Measurements from ENCODE around the gene ARHGAP15.

Gene ARHGAP15

DNA sequence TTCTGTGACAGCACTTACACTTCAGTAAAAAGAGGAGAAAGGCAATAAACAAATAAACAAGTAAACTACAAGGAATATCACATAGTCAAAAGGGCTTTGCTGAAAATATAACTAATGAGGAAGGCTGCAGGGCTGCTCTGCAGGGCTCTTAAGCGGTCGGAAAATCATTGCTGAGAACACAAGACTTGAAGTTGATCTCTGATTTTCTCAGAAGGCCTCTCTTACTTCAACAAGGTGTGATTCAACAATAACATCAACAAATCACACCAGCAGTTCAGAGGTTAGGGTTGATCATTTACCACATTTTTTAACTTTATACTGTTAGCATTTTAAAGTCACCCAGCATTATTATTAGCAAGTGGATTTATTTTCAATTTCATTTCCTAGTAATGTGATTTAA is 215.6 kb downstream of the ARHGAP15 start:
- no peak for DNase-seq

- DNase-seq: no peak
These were observed 216.9 kb downstream of the ARHGAP15 start for GRCh38 chr2:143345887-143346787.

- no peak for DNase-seq
These were observed 218.1 kb downstream of the ARHGAP15 start for GRCh38 chr2:143347271-143347695.

- DNase-seq: no peak
These were observed 218.7 kb downstream of the ARHGAP15 start for GRCh38 chr2:143347901-143348414.

DNA sequence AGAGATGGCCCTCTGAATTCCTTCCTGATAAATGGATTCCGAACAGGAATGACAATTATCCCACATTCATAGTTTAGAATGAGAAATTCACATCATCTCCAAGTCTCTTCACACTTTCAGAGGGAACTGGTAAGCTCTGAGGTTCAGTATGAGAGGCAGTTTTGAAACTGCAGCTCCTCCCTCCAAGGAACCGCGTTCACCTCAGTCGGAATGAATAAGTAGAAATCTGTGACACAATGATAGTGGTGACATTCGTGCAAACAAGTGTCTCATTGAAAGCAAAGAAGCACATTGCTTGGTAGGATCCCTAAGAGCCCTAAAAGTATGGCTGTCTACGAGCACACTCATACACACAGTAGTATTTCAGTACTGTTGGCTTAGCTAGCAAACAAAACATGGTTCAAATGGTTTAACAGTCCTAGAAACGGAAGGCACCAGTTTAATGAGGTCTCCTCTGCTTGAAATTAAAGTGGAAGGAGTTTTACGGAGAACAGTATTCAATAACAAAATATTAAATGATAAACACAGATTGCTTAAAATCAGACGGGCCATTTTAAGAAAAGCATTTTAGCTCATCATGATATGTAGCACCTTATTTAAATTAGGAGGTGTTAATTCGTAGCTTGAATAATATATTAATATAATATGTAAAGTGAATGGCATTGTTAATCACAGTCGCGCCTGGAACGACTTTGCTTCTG is 225.0 kb downstream of the ARHGAP15 start:
- DNase-seq: no peak

- DNase-seq: no peak
These were observed 226.7 kb downstream of the ARHGAP15 start for GRCh38 chr2:143355870-143356269.

DNA sequence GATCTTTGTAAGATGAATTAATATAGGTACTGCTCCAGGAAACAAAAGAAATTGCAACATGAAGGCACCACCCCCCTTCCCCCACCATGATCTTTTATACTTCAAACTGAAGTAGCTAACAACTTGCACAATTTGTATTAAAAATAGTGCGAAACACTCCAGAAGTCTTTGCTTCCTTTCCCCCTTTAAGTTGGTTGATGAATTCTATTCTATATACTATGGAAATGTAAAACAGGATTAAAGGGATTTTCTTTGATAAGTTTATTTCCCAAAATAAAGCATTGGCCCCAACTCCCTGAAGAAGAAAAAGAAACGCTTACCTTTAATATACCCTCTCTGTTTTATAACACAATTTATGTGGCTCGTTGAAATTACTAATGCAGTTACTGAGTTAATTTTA is 227.1 kb downstream of the ARHGAP15 start:
- DNase-seq: no peak

DNA sequence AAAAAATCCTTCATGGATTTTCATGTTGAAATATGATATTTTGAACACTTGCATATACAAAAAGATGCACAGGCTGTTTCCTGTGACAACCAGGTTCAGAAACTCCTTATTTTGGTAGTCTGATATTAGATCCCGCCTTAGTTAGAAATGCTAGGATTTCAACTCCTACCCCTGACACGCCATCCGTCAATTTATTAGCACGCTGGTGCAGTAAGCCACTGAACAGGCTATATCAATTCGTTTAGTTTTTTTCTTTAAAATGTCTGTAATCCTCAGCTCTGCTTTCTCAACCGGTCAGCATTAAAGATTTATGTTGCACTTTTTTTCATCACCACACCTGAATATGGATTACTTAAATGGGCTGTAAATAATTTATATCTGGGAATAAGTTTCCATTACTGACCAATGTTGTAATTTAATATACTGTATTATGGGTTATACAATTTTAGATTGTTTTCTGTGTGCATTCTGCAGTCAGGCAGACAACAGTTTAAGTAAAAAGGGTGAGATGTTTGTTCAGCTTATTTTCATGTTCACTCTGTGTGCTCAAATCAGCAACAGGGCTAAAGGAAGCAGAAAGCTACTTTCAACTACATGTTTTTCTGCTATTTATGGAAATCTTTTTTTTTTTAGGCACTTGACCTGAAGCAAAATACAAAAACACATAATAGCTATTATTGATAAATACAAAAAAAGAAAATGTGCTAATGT is 227.7 kb downstream of the ARHGAP15 start:
- DNase-seq: no peak

GRCh38 chr2:143357966-143358365 is 228.7 kb downstream of the ARHGAP15 start:
- peak in 1 of 51 donors; percentile 2 for DNase-seq

DNA sequence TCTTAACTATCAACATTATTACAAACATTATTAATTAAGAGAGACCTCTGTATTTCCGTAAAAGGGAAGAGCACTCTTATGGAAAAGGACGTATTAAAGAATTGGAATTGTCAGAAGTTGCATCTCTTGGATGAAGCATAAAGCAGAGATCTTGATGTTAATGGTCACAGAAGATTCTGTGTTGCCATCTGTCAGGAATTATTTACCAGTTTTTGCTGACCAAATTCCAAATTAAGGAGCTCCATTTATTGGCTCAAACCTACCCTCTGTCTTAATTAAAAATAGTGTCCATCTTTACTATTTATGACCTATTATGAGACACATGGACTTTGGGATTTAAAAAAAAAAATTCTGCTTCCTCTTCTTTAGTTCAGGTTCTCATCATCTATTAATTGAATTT is 232.1 kb downstream of the ARHGAP15 start:
- DNase-seq: no peak

DNA sequence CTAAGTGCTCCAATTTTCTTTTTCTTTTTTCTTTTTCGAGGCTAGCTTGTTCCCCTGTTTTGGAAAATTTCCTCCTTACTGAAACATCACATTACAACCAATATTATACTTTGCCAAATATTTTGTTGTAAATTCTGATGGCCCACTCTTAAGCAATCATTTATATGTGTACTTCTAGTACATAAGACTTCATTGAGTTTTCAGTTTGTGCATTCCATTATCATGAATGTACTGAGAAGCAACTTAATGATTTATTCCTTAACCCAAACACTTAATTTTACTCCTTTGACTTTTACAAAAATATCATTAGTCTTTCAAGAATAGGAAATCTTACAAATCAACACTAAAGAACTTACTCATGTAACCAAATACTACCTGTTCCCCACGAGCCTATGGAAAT is 242.4 kb downstream of the ARHGAP15 start:
- DNase-seq: no peak

GRCh38 chr2:143375384-143375880 is 246.2 kb downstream of the ARHGAP15 start:
- DNase-seq: no peak

GRCh38 chr2:143378996-143379395 is 249.8 kb downstream of the ARHGAP15 start:
- no peak for DNase-seq

GRCh38 chr2:143379955-143380354 is 250.7 kb downstream of the ARHGAP15 start:
- DNase-seq: no peak

- no peak for DNase-seq
These were observed 253.4 kb downstream of the ARHGAP15 start for GRCh38 chr2:143382573-143382972.

DNA sequence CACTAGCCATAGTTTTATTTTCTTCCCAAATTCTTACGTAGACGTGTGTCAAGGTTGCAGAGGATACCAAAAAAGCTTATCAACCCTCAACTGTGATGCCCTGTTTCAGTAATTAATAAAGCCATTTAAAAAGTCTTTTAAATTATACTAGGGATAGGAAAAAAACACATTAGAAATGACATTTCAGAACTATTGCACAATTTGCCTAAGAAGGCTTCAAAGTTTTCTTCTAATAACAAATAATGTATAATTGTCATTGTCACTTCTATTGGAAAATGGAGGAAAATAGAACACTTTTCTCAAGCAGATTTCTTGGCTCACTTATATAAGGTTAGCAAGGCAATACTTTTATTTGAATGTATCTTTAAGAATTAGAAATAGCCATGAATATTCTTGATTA is 253.8 kb downstream of the ARHGAP15 start:
- DNase-seq: no peak

GRCh38 chr2:143384111-143384510 is 254.9 kb downstream of the ARHGAP15 start:
- no peak for DNase-seq

- no peak for DNase-seq
These were observed 261.0 kb downstream of the ARHGAP15 start for GRCh38 chr2:143390171-143390570.

DNA sequence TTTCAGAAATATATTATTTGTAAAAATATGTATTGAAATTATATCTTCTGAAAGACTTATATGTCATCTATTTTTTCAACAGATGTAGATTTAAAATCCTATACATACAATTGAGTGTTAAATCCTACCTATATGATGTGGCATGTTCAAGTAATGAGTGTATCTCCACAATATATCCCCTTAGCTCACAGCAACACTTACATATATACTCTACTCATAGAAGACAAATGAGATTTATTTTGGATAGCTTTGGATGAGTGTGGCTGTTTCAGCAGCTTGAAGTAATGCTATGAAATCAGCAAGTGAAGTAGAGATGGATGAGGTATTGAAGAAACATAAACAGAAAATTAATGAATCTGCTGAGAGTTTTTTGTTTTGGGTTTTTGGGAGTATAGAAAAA is 263.1 kb downstream of the ARHGAP15 start:
- no peak for DNase-seq

- no peak for DNase-seq
These were observed 264.8 kb downstream of the ARHGAP15 start for GRCh38 chr2:143394062-143394461.

DNA sequence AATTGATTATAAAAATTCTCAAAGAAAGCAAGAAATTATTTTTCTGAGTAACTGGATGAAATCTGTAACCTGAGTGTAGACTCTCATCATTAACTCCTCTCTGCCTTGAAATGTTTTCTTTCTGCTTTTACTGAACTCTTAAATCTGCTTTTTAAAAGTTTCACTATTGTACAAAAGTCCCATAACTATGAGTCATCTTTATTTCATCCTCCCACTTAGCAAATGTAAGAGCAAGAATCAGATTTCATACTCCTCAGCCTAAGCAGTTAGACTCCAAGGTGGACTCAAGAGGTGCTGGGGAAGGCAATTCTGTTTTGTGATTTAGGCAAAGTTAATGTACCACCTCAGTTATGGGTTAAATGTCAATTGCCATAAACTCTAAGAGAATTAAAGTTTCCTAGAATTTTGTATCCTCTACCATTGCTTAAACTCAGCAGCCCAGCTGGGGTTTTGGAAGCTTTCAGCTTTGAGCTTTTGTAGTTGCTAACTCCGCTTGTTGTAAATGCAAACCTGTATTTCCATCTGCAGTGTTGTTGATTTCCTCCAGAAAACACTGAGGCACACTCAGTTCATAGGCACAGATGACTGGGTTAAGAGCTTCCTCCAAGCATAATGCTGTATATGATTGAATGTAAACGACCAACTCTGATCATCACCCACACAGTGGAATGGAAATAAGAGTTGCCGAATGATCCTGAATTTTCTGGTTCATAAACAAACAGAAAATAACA is 268.8 kb downstream of the ARHGAP15 start:
- DNase-seq: no peak

All from hypothalamus (tissue), 51 donors.